GM21576 (cell line): ENCODE data around the gene MGAT5.

ENCODE experiments used
- ATAC-seq: cut with Tn5 transposase; IDR thresholded peaks from one replicate; pipeline ENCODE4 v1.9.1; 2021; ENCODE audit warnings: mild to moderate bottlenecking, moderate library complexity; ENCODE audit not compliant: unreplicated experiment

MGAT5 gene

GRCh38 chr2:134230885-134231284, 23.0 kb upstream of the MGAT5 start:
- no peak for ATAC-seq

GRCh38 chr2:134231301-134231964, 22.4 kb upstream of the MGAT5 start:
- no peak for ATAC-seq

GRCh38 chr2:134231965-134232340, 21.9 kb upstream of the MGAT5 start:
- ATAC-seq = no peak

- ATAC-seq = no peak
These were observed 21.4 kb upstream of the MGAT5 start for GRCh38 chr2:134232461-134232860.

- ATAC-seq = peak; percentile 60
These were observed 20.8 kb upstream of the MGAT5 start for GRCh38 chr2:134232868-134233727.

GRCh38 chr2:134233728-134234136, 20.1 kb upstream of the MGAT5 start:
- peak; percentile 57 for ATAC-seq

- ATAC-seq = no peak
These were observed 19.3 kb upstream of the MGAT5 start for GRCh38 chr2:134234535-134234934.

GRCh38 chr2:134235510-134236144, 18.2 kb upstream of the MGAT5 start:
- ATAC-seq = no peak

- ATAC-seq = no peak
These were observed 15.5 kb upstream of the MGAT5 start for GRCh38 chr2:134238371-134238770.

- no peak for ATAC-seq
These were observed 13.8 kb upstream of the MGAT5 start for GRCh38 chr2:134240061-134240460.

- ATAC-seq = no peak
These were observed 12.0 kb upstream of the MGAT5 start for GRCh38 chr2:134241911-134242310.

- no peak for ATAC-seq
These were observed 10.6 kb upstream of the MGAT5 start for GRCh38 chr2:134243244-134243643.

GRCh38 chr2:134244086-134244485, 9.8 kb upstream of the MGAT5 start:
- ATAC-seq = no peak

- no peak for ATAC-seq
These were observed 9.3 kb upstream of the MGAT5 start for GRCh38 chr2:134244587-134244986.

- no peak for ATAC-seq
These were observed 8.4 kb upstream of the MGAT5 start for GRCh38 chr2:134245340-134245984.

- no peak for ATAC-seq
These were observed 7.6 kb upstream of the MGAT5 start for GRCh38 chr2:134246154-134246874.

GRCh38 chr2:134247679-134248078, 6.2 kb upstream of the MGAT5 start:
- peak; percentile 45 for ATAC-seq

- ATAC-seq = no peak
These were observed 5.0 kb upstream of the MGAT5 start for GRCh38 chr2:134248913-134249312.

GRCh38 chr2:134249755-134250154, 4.1 kb upstream of the MGAT5 start:
- no peak for ATAC-seq

GRCh38 chr2:134250840-134251461, 2.9 kb upstream of the MGAT5 start:
- no peak for ATAC-seq
